ENCODE results near the gene BMP2K.
"Not testable (repeated sequence)": the region's sequence is repeated elsewhere in the genome, so short reads cannot be mapped to it uniquely, and the experiment has no call there.

The BMP2K gene

DNA sequence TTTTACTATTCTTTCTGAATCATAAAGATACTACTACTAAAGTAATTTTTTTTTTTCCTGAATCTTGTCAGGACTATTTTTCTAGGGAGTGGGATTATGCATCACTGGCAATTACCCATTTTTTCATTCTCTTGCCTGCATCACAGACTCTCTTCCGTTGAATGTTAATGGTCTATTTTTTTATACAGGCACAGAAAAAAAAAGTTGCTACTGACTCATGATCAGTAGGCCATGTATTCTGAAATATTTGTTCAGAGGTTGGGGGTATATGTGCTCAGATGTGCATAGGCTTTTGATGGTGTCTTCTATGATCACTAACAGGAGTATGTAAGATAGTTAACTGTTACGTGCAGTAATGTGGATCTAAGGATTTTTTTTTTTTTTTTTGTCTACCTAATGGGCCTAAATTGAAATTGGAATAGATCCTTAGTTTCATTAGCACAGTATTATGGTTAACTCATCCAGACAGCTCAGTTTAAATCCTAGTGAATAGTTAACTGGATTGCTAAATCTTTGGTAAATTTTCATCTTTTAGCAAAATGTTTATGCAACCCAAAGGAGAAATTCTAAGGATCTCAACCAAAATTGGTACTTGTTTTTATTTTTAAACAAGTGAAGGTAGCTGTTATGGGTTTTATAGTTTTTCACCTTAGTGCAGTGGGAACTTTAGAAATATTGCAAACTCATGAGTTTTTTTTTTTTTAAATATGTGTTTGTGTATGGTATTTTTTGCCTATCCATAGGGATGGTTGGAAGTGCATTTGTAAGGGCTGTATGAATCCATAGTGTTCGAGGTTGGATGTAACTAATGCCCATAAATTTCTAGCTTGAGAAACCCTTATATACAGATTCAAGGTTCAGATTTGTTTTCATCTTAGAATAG lies 12.1 kb downstream of the BMP2K start:
- DNase-seq (ENCODE audit: low spot score): no peak

- not testable (repeated sequence) for DNase-seq (ENCODE audit: low spot score)
Observed at GRCh38 chr4:78795594-78796416, 19.7 kb downstream of the BMP2K start.

DNA sequence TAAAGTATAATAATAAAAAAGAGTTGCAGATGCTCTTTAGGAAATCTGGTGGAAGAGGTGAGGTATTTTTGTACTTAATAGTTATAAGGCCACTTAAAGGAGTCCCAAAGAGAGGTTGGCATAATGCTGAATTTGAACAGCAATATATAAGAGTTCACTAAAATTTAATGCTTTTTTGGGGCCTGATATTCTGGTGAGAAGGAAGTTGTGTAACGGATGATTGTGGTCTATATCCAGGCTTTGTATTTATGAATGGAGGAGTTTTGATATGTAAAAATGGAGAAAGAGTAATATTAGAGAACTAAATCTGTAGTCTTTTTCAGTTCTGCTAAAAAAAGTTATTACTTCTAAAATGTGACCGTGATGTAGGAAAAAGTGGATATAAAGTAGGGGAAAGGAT lies 20.4 kb downstream of the BMP2K start:
- DNase-seq (ENCODE audit: low spot score): no peak

- no peak for DNase-seq (ENCODE audit: low spot score)
Observed at GRCh38 chr4:78797777-78798284, 21.7 kb downstream of the BMP2K start.

- DNase-seq (ENCODE audit: low spot score): no peak
Observed at GRCh38 chr4:78799551-78800495, 23.7 kb downstream of the BMP2K start.

DNA sequence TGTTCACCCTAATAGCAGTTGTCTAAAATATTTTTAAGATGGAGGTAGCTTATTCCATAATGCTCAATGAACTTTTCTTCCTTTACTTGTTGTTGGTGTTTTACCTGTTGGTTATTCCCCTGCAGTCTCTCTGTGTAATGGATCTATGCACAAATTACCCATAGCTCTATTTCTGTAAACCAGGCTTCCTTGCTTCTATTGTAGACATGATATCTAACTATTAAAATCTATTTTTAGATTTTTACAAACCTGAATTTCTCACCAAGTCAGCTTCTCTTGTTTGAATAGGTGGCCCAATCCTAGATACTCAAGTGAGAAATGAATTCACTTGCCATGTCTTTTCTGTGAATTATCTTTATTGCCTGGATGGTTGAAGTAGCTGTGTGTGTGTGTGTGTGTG lies 24.8 kb downstream of the BMP2K start:
- DNase-seq (ENCODE audit: low spot score): no peak

DNA sequence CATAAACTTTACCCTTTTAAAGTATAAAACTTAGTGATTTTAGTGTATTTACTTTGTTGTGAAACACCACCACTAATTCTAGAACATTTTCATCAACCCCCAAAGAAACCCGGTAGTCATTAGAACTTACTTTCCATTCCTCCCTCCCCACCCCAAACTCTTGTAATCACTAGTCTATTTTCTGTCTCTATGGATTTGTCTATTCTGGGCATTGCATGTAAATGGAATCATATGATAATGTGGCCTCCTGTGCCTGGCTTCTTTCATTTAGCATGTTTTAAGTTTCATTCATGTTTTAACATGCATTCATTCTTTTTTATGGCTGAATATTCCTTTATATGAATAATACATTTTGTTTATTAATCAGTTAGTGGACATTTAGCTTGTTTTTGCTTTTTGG lies 27.8 kb downstream of the BMP2K start:
- no peak for DNase-seq (ENCODE audit: low spot score)

- DNase-seq (ENCODE audit: low spot score): no peak
Observed at GRCh38 chr4:78806943-78807460, 30.9 kb downstream of the BMP2K start.

- DNase-seq (ENCODE audit: low spot score): no peak
Observed at GRCh38 chr4:78809295-78809694, 33.1 kb downstream of the BMP2K start.

DNA sequence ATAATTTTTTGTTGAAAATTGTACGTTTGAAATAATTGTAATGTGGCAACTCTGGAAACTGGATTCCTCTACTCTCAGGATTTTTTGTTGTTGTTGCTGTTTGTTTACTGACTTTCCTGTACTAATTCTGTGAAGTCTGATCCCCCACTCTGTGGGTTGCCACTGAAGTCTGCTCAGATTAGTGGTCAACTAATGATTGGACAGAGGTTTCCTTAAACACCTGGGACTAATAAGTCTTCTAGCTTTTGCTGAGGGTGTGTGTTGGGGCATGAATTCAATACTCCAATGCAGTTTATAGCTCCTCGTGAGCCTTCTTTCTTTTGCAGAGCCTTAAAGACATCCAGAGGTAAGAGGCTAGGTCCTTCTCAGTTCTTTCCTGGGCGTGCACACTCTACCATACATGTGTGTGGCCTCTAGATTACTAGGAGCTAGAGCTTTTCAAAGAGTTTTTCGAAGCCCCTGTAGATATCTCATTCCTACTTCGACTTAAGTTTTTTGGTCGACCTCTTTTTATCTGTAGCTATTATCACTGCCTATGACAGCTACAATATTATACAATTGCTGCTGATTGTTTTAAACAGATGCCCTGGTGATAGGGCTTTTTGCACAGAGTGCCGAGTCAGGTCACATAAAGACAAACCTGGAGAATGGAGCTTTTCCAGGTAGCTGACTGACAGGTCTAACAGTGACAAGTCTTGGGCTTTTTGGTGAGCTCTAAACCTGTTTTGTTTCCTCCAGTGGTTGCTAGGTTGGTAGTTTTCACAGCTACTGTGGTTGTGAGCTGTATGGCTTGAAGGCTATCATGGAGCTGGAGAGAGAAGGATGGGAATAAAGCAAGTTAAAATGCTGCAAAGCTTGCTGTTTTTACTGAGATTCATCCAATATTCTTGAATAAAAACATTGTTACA lies 34.0 kb downstream of the BMP2K start:
- no peak for DNase-seq (ENCODE audit: low spot score)

DNA sequence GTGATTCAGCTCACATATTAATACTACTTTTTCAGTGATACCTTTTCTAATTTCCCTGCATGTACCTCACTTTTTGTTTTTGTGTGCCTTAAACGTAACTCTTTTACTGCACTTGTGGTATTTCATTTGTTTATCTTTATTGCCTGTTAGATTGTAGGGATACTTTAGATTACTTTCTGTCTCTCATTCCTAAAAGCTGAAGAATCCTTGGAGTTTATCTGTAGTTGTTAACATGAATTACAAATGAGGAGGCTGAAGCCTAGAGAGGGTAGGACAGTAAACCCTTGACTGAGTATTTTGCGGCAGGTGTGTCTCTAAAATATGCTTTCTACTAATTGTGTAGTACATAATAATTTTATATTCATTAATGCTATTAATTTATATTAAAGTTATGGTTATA lies 34.9 kb downstream of the BMP2K start:
- no peak for DNase-seq (ENCODE audit: low spot score)

DNA sequence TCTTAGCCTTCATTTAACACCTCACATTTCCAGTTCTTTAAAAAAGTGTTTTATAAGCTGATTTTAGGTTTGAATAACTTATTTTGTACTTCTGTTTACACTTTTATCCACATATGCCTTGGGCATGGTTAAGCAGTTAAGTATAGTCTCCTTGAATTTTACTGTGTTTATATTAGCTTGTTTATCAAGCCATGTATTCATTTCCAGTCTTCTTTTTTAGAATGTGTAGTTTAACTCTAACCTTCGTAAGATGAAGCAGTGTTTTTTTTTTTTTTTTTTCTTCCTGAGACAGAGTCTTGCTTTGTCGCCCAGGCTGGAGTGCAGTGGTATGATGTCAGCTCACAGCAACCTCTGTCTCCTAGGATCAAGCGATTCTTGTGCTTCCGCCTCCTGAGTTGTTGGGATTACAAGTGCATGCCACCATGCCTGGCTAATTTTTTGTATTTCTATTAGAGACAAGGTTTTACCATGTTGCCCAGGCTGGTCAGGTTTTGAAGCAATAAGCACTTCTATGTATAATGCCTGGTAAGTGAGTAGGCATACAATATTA lies 42.5 kb downstream of the BMP2K start:
- DNase-seq (ENCODE audit: low spot score): no peak

DNA sequence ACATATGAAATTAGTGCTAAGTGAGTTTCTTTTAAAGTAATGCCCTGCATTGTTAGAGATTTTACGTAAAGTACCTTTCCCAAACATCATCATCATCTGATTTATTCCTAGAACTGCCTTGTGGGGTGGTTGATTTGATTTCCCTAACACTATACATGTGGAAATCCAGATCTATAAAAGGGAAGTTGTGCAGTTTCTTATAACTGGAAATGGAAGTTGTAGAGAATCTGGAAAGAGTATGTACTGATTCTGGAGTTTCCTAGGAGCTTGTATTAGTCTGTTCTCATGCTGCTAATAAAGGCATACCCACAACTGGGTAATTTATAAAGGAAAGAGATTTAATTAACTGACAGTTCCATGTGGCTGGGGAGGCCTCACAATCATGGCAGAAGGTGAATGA lies 47.9 kb downstream of the BMP2K start:
- no peak for DNase-seq (ENCODE audit: low spot score)

GRCh38 chr4:78827191-78827590 lies 51.0 kb downstream of the BMP2K start:
- DNase-seq (ENCODE audit: low spot score): no peak

DNA sequence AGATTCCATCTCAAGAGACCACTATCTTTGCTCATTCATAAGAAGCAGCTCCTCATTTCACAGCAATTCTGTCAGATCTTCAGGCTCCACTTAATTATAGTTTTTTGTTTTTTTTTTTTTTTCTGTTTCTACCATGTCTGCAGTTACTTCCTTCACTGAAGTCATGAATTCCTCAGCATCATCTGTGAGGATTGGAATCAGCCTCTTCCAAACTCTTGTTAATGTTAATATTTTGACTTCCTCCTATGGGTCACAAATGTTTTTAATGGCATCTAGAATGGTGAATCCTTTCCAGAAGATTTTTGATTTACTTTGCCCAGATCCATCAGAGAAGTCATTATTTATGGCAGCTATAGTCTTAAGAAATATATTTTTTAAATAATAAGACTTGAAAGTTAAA lies 53.1 kb downstream of the BMP2K start:
- DNase-seq (ENCODE audit: low spot score): no peak

DNA sequence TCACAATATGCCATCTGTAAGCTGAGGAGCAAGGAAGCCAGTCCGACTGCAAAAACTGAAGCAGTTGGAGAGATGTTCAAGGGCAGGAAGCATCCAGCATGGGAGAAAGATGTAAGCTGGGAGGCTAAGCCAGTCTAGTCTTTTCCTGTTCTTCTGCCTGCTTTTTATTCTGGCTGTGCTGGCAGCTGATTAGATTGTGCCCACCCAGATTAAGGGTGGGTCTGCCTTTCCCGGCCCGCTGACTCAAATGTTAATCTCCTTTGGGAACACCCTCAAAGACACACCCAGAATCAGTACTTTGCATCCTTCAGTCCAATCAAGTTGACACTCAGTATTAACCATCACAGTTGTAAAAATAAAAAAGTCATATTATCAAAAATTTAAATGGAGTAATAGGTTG lies 63.5 kb downstream of the BMP2K start:
- not testable (repeated sequence) for DNase-seq (ENCODE audit: low spot score)

- not testable (repeated sequence) for DNase-seq (ENCODE audit: low spot score)
Observed at GRCh38 chr4:78840286-78840685, 64.1 kb downstream of the BMP2K start.

DNA sequence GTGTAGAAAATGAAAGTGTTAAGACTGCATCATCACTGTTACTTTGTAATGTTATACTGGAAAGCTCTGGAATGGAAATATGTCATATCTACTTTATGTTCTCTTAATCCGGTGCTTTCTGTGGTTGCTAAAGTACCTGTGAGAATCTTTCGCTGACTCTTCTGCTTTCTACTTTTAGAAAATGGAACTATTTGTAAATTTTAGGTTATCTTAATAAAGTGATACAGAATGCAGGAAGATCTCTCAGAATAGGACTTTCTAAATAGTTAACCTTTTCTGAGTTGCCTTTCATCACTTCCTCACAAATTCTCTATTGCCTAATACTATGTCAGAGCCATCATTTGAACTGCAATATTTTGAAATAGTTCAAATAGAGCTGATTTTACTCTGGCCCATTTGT lies 69.3 kb downstream of the BMP2K start:
- no peak for DNase-seq (ENCODE audit: low spot score)

DNA sequence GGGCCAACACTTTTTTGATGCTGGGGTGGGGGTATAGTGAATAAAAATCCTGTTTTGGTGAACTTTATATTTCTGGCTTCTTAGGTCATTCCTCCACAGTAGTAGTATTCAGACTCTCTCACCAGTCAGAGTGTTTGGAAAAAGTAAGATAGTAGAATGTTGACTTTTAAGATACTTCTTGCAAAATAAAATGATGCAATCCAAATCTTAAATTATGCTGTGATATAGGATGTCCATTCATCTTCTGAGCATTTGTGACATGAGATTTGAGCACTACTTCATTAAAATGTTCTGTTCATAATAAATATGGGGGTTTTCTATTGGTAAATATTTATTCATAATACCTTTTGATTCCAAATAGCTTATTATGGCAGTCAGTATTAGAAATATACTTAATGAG lies 70.1 kb downstream of the BMP2K start:
- DNase-seq (ENCODE audit: low spot score): no peak

- no peak for DNase-seq (ENCODE audit: low spot score)
Observed at GRCh38 chr4:78862314-78862737, 86.2 kb downstream of the BMP2K start.
